Measurements from ENCODE around the gene CBL.

CBL gene

GRCh38 chr11:119277660-119278059 lies 71.5 kb downstream of the CBL start:
- no peak for DNase-seq

GRCh38 chr11:119282495-119282894 lies 76.4 kb downstream of the CBL start:
- no peak for DNase-seq

GRCh38 chr11:119284344-119285157 lies 78.4 kb downstream of the CBL start:
- DNase-seq: peak; percentile 48

GRCh38 chr11:119285431-119285830 lies 79.3 kb downstream of the CBL start:
- DNase-seq: no peak

- no peak for DNase-seq
These were observed 82.1 kb downstream of the CBL start for GRCh38 chr11:119288219-119288618.

GRCh38 chr11:119290894-119291497 lies 84.9 kb downstream of the CBL start:
- DNase-seq: no peak

GRCh38 chr11:119293461-119293860 lies 87.3 kb downstream of the CBL start:
- no peak for DNase-seq

GRCh38 chr11:119295178-119295577 lies 89.0 kb downstream of the CBL start:
- DNase-seq: peak; percentile 29

- no peak for DNase-seq
These were observed 91.8 kb downstream of the CBL start for GRCh38 chr11:119297938-119298337.

GRCh38 chr11:119298726-119299125 lies 92.6 kb downstream of the CBL start:
- no peak for DNase-seq

GRCh38 chr11:119299416-119299815 lies 93.3 kb downstream of the CBL start:
- no peak for DNase-seq

GRCh38 chr11:119300198-119300964 lies 94.2 kb downstream of the CBL start:
- no peak for DNase-seq

- DNase-seq: no peak
These were observed 97.1 kb downstream of the CBL start for GRCh38 chr11:119303227-119303718.

GRCh38 chr11:119305556-119306372 lies 99.6 kb downstream of the CBL start:
- no peak for DNase-seq

- DNase-seq: peak; percentile 54
These were observed 100.3 kb downstream of the CBL start for GRCh38 chr11:119306373-119306890.

GRCh38 chr11:119307219-119307618 lies 101.1 kb downstream of the CBL start:
- DNase-seq: no peak

GRCh38 chr11:119307974-119308373 lies 101.8 kb downstream of the CBL start:
- no peak for DNase-seq

GRCh38 chr11:119309411-119309810 lies 103.3 kb downstream of the CBL start:
- DNase-seq: no peak

- no peak for DNase-seq
These were observed 104.0 kb downstream of the CBL start for GRCh38 chr11:119309953-119310681.

- DNase-seq: no peak
These were observed 104.5 kb downstream of the CBL start for GRCh38 chr11:119310682-119311052.

- DNase-seq: no peak
These were observed 108.6 kb downstream of the CBL start for GRCh38 chr11:119314726-119315125.
